Spleen (tissue), 11 donors: Measurements from ENCODE around the gene PTGDR2. TPM values are rescaled to one million over a fixed set of nuclear protein-coding genes. Genes with fewer than 3 reads are reported as not detected.

Experiments
- DNase-seq: peaks from one replicate; pipeline ENCODE4 v3.0.0-alpha.2; 2020
- H3K27ac ChIP-seq, 8 donors: fragments of 200-600 bp; sonication (generic) in 7 of 8; 1 replicate in 4 of 8; 2 replicates in 4 of 8; pipeline versions ENCODE4 v1.5.0 to v1.8.0; 2016 to 2021; ENCODE audit warnings: inconsistent platforms in 4 of 8, mild to moderate bottlenecking in 4 of 8, moderate library complexity in 1 of 8
- H3K27me3 ChIP-seq, 7 donors: fragments of 200-600 bp; sonication (generic) in 6 of 7; replicated peaks in 1 of 7; 1 replicate in 4 of 7; 2 replicates in 3 of 7; pipeline versions ENCODE4 v1.5.0 to v1.8.0; 2016 to 2021; ENCODE audit warnings: inconsistent platforms in 3 of 7, mild to moderate bottlenecking in 1 of 7
- H3K36me3 ChIP-seq, 6 donors: fragments of 200-600 bp; sonication (generic) in 5 of 6; 1 replicate in 4 of 6; 2 replicates in 2 of 6; pipeline versions ENCODE4 v1.5.0 to v1.8.0; 2016 to 2021; ENCODE audit warnings: inconsistent platforms in 2 of 6
- H3K4me1 ChIP-seq, 6 donors: fragments of 200-600 bp; sonication (generic) in 5 of 6; 1 replicate in 3 of 6; 2 replicates in 3 of 6; pipeline versions ENCODE4 v1.5.0 to v1.8.0; 2016 to 2021; ENCODE audit warnings: inconsistent platforms in 3 of 6
- H3K4me3 ChIP-seq, 8 donors: fragments of 200-600 bp; sonication (generic) in 7 of 8; 1 replicate in 4 of 8; 2 replicates in 4 of 8; pipeline versions ENCODE4 v1.5.0 to v1.8.0; 2016 to 2021; ENCODE audit warnings: inconsistent platforms in 4 of 8, mild to moderate bottlenecking in 4 of 8, moderate library complexity in 2 of 8
- H3K9me3 ChIP-seq, 8 donors: fragments of 200-600 bp; sonication (generic) in 7 of 8; 1 replicate in 4 of 8; 2 replicates in 4 of 8; pipeline versions ENCODE4 v1.5.0 to v1.8.0; 2016 to 2021; ENCODE audit warnings: inconsistent platforms in 4 of 8
- POLR2A ChIP-seq, 3 donors: fragments of 450-650 bp; IDR thresholded peaks; one replicate each; pipeline ENCODE4 v1.5.1; 2017; ENCODE audit warnings: antibody characterized with exemption in 3 of 3, mild to moderate bottlenecking in 1 of 3
- POLR2AphosphoS5 ChIP-seq, 3 donors: sonication (generic); formaldehyde crosslinking; IDR thresholded peaks; one replicate each; pipeline ENCODE4 v1.5.1; 2017; ENCODE audit warnings: antibody characterized with exemption in 3 of 3
- WGBS, 5 donors: extraction: QIAGEN DNeasy Blood & Tissue Kit in 3 of 5; methylation state at CpG; one replicate each; pipeline versions ENCODE4 v1.1.5 to v1.1.7; 2013 to 2018; 5-methylcytosine and 5-hydroxymethylcytosine counted together
- intact Hi-C: fragments of 100-400 bp; cut with DNase I; formaldehyde crosslinking; loops from one replicate; pipeline ENCODE4 v1.15.0; 2023; ENCODE audit warnings: low total_unique reads
- polyA plus RNA-seq, 3 donors: library from polyadenylated mRNA; stranded (reverse); fragments of 200-250 nt; gene quantifications; one replicate each; pipeline ENCODE4 v1.2.1, GENCODE V29; 2013
- total RNA-seq, 7 donors: library from RNA; depleted of rRNA in 3 of 7; stranded (reverse); fragments of >200 nt in 3 of 7; fragmentation: NEBNext Ultra II Directional in 4 of 7; extraction: Animal tissue kit (Norgen Biotek cat#: 25700) in 4 of 7; gene quantifications; one replicate each; pipeline versions ENCODE4 v1.1.0 to v1.2.1, GENCODE V29; 2016 to 2021
- TF ChIP-seq, protein P1 (sequence below), 11 experiments: fragments of 200-600 bp in 7 of 11; fragments of 450-650 bp in 4 of 11; sonication (generic) in 4 of 11; IDR thresholded peaks in 8 of 11; conservative IDR thresholded peaks in 3 of 11; 1 replicate in 7 of 11; 2 replicates in 4 of 11; pipeline versions ENCODE4 v1.4.0 to v1.8.0; 2016 to 2021; ENCODE audit warnings: antibody characterized with exemption in 11 of 11, inconsistent platforms in 4 of 11, mild to moderate bottlenecking in 1 of 11
- donor health status: healthy with polysubstance abuse.
- donor health status: DM: no; HTN: no; CAD: no; lungs with moderate emphysema.
- donor health status: DM: no; HTN: no; CAD: no.
- donor health status: Bipolar disorder and iron deficiency.
- donor health status: healthy.
- donor health status: DM: no; HTN: no; CAD: no.
- donor health status: DM: yes; HTN: yes; CAD: no.

PTGDR2 gene
- total and polyA plus RNA-seq, 10 donors: 0.10 to 1.1 (median 0.26) TPM; not detected in 1

DNA sequence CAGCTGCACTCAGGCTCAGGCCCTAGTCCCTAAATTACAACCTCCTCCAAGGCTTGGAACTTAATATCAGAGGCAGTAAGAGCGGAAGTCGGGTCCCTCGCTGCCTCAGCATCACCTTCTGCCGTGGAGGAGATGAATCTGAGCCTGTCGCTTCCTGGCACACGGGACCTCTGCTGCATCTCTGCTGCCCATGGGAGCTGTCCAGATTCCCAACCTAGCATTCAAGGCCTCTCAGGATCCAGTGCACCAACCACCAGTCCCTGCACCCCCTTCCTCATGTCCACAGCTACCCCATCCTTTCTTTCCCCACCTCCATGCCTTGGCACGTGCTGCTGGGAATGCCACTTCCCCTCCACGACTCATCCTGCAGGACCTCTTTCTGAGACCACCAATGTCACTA is 2.5 kb upstream of the PTGDR2 start:
- Histone ChIP-seq H3K27ac (no peak overlapping the region), H3K27me3 (peaks cover 0 to 7% (median 0%) of the 10 kb centered on the region in 7 donors), H3K4me1 (peaks cover 0 to 12% (median 4%) of the 10 kb centered on the region in 6 donors), H3K9me3 (no peaks in the 10 kb centered on the region), H3K36me3 (peaks cover 0 to 6% (median 1%) of the 10 kb centered on the region in 6 donors), H3K4me3 (no peak overlapping the region)
- DNase-seq: peak; percentile 11
- 76 to 83% (median 82%) methylated on average over 8 of the region's 8 CpGs for WGBS, 5 donors
- TF ChIP-seq POLR2A (IDR thresholded peaks at IDR 0.05): no peak
- TF ChIP-seq, protein P1, sequence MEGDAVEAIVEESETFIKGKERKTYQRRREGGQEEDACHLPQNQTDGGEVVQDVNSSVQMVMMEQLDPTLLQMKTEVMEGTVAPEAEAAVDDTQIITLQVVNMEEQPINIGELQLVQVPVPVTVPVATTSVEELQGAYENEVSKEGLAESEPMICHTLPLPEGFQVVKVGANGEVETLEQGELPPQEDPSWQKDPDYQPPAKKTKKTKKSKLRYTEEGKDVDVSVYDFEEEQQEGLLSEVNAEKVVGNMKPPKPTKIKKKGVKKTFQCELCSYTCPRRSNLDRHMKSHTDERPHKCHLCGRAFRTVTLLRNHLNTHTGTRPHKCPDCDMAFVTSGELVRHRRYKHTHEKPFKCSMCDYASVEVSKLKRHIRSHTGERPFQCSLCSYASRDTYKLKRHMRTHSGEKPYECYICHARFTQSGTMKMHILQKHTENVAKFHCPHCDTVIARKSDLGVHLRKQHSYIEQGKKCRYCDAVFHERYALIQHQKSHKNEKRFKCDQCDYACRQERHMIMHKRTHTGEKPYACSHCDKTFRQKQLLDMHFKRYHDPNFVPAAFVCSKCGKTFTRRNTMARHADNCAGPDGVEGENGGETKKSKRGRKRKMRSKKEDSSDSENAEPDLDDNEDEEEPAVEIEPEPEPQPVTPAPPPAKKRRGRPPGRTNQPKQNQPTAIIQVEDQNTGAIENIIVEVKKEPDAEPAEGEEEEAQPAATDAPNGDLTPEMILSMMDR (IDR thresholded peaks at IDR 0.05 in 8 of 11, conservative IDR thresholded peaks at IDR 0.05 in 3 of 11): no peak
- intact Hi-C loops: no loop called here

DNA sequence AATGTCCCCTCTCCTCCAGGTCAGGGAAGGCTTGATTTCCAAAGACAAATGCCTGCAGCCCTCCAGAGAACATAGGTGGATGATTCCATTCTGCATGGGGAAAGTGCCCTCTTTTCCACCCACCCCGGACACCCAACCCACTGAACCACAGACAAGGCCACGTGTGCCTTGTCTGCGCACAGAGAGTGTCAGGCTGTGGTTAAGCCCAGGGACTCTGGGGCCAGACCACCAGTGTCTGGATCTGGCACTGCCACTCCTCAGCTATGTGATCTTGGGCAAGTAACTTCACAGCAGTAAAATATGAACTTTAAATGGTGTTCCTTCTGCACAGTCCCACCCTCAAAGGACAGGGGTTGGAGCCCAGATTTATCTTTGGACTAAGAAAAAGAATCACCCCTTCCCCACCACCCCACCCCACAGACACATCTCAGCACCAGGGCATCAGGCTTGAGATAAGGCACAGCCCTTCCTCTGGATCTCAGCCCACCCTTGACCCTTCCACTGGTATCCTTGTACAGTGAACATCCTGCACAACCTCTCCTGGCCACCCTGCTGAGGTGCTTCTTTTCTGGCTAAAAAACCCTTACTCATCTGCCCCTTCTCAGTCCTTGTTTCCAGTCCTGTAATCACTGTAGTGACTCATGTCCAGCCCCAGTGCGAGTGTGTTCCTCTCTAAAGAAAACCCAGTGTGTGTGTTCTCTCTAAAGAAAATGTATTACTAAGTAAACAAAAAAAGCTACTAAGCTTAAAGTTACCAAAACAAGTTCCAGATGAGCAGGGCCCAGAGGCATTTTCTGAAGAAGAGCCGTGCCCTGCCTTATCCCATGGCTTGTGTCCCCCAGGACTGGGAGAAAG is 1.9 kb upstream of the PTGDR2 start:
- H3K4me1 ChIP-seq: peaks cover 0 to 12% (median 4%) of the 10 kb centered on the region in 6 donors
- intact Hi-C loops: no loop called here
- peak; percentile 32 for DNase-seq
- TF ChIP-seq POLR2A (IDR thresholded peaks at IDR 0.05) (no peak), POLR2AphosphoS5 (IDR thresholded peaks at IDR 0.05) (no peak)
- TF ChIP-seq, protein P1 (IDR thresholded peaks at IDR 0.05 in 8 of 11, conservative IDR thresholded peaks at IDR 0.05 in 3 of 11): no peak
- no peaks in the 10 kb centered on the region for H3K9me3 ChIP-seq
- no peak overlapping the region for H3K27ac ChIP-seq
- peaks cover 0 to 13% (median 4%) of the 10 kb centered on the region in 6 donors for H3K36me3 ChIP-seq
- H3K27me3 ChIP-seq: peaks cover 0 to 7% (median 0%) of the 10 kb centered on the region in 7 donors
- WGBS, 5 donors: 61 to 73% (median 70%) methylated on average over 5 of the region's 5 CpGs
- no peak overlapping the region for H3K4me3 ChIP-seq

DNA sequence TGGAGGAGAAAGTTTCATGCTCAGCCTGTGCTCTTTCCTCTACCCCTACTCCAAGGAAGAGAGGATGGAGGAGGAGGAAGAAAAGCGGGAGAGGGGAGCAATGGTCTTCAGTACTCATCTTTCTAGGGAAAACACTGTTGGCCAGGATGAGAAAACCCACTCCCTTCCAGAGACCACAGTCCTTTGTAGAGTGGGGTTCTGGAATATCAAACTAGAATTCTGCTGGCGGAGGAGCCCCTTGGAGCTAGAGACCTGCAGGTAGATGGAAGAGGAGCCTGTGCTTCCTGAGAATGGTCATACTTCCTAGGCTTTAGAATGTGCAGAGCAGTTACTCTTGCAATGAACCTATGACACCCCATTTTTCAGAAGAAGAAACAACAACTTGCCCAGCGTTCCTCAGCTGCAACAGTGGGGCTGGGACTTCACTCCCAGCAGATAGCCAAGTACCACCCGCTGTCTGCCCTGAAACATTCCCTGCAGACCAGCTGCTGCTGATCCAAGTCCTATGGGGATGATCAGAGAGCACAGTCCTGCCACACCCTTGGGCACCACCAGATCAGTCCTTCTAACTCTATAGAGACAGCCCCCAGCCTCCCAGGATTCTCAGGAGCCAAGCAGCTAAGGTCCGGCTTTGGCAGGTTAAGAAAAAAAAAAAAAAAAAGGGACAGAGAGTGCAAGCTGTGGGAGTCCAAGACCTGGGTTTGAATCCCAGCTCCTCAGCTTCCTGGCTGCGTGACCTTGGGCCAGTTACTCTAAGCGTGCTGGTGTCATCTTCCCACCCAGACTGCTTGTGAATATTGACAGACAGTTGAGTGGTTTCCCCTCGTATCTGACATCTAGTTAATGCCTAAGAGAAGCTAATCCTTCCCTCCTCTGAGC is 664 bp downstream of the PTGDR2 start:
- intact Hi-C loops: no loop called here
- peak; percentile 59 for DNase-seq
- H3K27ac ChIP-seq: no peak overlapping the region

More for the DNA sequence above, 664 bp downstream of the PTGDR2 start:
- Histone ChIP-seq H3K9me3 (no peaks in the 10 kb centered on the region), H3K36me3 (peaks cover 0 to 38% (median 28%) of the 10 kb centered on the region in 6 donors), H3K27me3 (no peaks in the 10 kb centered on the region), H3K4me1 (peaks cover 0 to 12% (median 4%) of the 10 kb centered on the region in 6 donors), H3K4me3 (no peak overlapping the region)
- 50 to 65% (median 56%) methylated on average over 7 to 8 of the region's 8 CpGs for WGBS, 5 donors
- TF ChIP-seq, protein P1 (IDR thresholded peaks at IDR 0.05 in 8 of 11, conservative IDR thresholded peaks at IDR 0.05 in 3 of 11): no peak
- TF ChIP-seq POLR2AphosphoS5 (IDR thresholded peaks at IDR 0.05) (no peak), POLR2A (IDR thresholded peaks at IDR 0.05) (no peak)
